Measurements from ENCODE around the gene TMC8. TPM values are rescaled to one million over a fixed set of nuclear protein-coding genes. Genes with fewer than 3 reads are reported as not detected.

Gene TMC8
- total and polyA plus RNA-seq, 8 donors, result 0.51 to 6.0 (median 2.2) TPM

GRCh38 chr17:78144147-78144719 is 13.7 kb downstream of the TMC8 start:
- no peak for TF ChIP-seq CTCF (IDR thresholded peaks at IDR 0.05)
- Histone ChIP-seq H3K4me3 (no peak overlapping the region), H3K27me3 (no peaks in the 10 kb centered on the region), H3K4me1 (peaks cover 24 to 57% (median 39%) of the 10 kb centered on the region in 3 donors), H3K27ac (peak overlapping the region; percentile 56 to 83 (median 82)), H3K36me3 (no peaks in the 10 kb centered on the region), H3K9me3 (no peaks in the 10 kb centered on the region)
- peak; percentile 62 to 68 (median 66) for ATAC-seq
- DNase-seq, result peak; percentile 84 to 91 (median 88)
- 28 to 30% methylated on average over 9 to 11 of the region's 11 CpGs for WGBS, 2 donors
- no peak for FAIRE-seq
- intact Hi-C loops (cut with DNase I), result no loop called here

- Histone ChIP-seq H3K27ac (peak overlapping the region; percentile 56 to 83 (median 82)), H3K36me3 (no peaks in the 10 kb centered on the region), H3K9me3 (no peaks in the 10 kb centered on the region), H3K27me3 (no peaks in the 10 kb centered on the region), H3K4me3 (no peak overlapping the region), H3K4me1 (peaks cover 24 to 57% (median 39%) of the 10 kb centered on the region in 3 donors)
- FAIRE-seq (no peak), ATAC-seq (peak; percentile 80 to 86 (median 84)), DNase-seq (peak; percentile 85 to 98 (median 96))
- TF ChIP-seq CTCF (IDR thresholded peaks at IDR 0.05), result no peak
- 21 to 25% methylated on average over 17 to 18 of the region's 18 CpGs for WGBS, 2 donors
- intact Hi-C loops (cut with DNase I), result no loop called here
Observed at GRCh38 chr17:78144736-78145641, 14.4 kb downstream of the TMC8 start.

GRCh38 chr17:78146471-78146869 is 15.9 kb downstream of the TMC8 start:
- Histone ChIP-seq H3K9me3 (no peaks in the 10 kb centered on the region), H3K27me3 (no peaks in the 10 kb centered on the region), H3K4me3 (no peak overlapping the region), H3K27ac (peak overlapping the region; percentile 56 to 83 (median 82)), H3K36me3 (no peaks in the 10 kb centered on the region), H3K4me1 (peaks cover 24 to 54% (median 43%) of the 10 kb centered on the region in 3 donors)
- FAIRE-seq (no peak), ATAC-seq (no peak), DNase-seq (peak in 3 of 6 donors; percentile 9 to 32 (median 23))
- no peak for TF ChIP-seq CTCF (IDR thresholded peaks at IDR 0.05)
- intact Hi-C loops (cut with DNase I), result no loop called here
- WGBS, 2 donors, result 89 to 97% methylated on average over 7 of the region's 7 CpGs

GRCh38 chr17:78146881-78147280 is 16.3 kb downstream of the TMC8 start:
- Histone ChIP-seq H3K4me1 (peaks cover 24 to 54% (median 47%) of the 10 kb centered on the region in 3 donors), H3K9me3 (no peaks in the 10 kb centered on the region), H3K27ac (peak overlapping the region in 3 of 4 donors; percentile 2 to 81 (median 16)), H3K27me3 (no peaks in the 10 kb centered on the region), H3K36me3 (no peaks in the 10 kb centered on the region), H3K4me3 (no peak overlapping the region)
- WGBS, 2 donors, result 87 to 90% methylated on average over 6 of the region's 6 CpGs
- ATAC-seq, result no peak
- no peak for FAIRE-seq
- peak in 2 of 6 donors; percentile 10 to 62 for DNase-seq
- intact Hi-C loops (cut with DNase I), result no loop called here
- no peak for TF ChIP-seq CTCF (IDR thresholded peaks at IDR 0.05)

Measured in pancreas (tissue), 10 donors.